HepG2 (cell line): ENCODE results near the gene C1orf87. TPM values are rescaled to one million over a fixed set of nuclear protein-coding genes. Genes with fewer than 3 reads are reported as not detected.
A peak's percentile ranks its signal among the peaks of the same experiment; 100 is the strongest.

ENCODE experiments used
- ATAC-seq: fragments of 200-7000 bp; cut with Tn5 transposase; 3 replicates; pipeline ENCODE4 v1.9.1; 2020; ENCODE audit warnings: mild to moderate bottlenecking, moderate library complexity
- BruUV-seq: library from RNA; stranded (reverse); fragments of 400-500 nt; replicated peaks from 2 replicates; lab custom pipeline; 2021; lab: Mats Ljungman, UMichigan
- CTCF ChIA-PET: fragments of 300-600 bp; formaldehyde crosslinking; extraction: SDS; loops from one replicate; lab custom pipeline; 2021; ENCODE audit warnings: low total read pairs, inconsistent platforms, low intra/inter-chr PET ratio; lab: Yijun Ruan, JAX
- POLR2A ChIA-PET: fragments of 350-600 bp; sonication (Branson Sonifier 250); formaldehyde crosslinking; loops from one replicate; lab custom pipeline; 2020; ENCODE audit warnings: antibody characterized with exemption, inconsistent platforms; lab: Yijun Ruan, JAX
- DNase-seq: peaks from one replicate; pipeline ENCODE4 v3.0.0-alpha.2; 2015; ENCODE audit warnings: low spot score
- FAIRE-seq: peaks from 3 replicates; lab custom pipeline; 2011; peaks lifted over from hg19 to GRCh38; lab: Jason Lieb, UNC
- H2AFZ ChIP-seq: one replicate; pipeline ENCODE4 v1.6.1; 2011; ENCODE audit warnings: low read length, inconsistent platforms
- H3K27ac ChIP-seq: fragments of 300-600 bp; 3 replicates; pipeline ENCODE4 v1.8.0; 2011; ENCODE audit warnings: mixed run types, mild to moderate bottlenecking, mixed read lengths, low read length, inconsistent platforms; ENCODE audit not compliant: insufficient read depth; ENCODE audit errors: extremely low read length
- H3K27me3 ChIP-seq, 2 experiments: fragments of 200-600 bp in 1 of 2; 2 replicates in 1 of 2; 3 replicates in 1 of 2; pipeline versions ENCODE4 v1.6.0 to v1.8.0; 2011; ENCODE audit warnings: low read length in 2 of 2, mild to moderate bottlenecking in 2 of 2, moderate library complexity in 2 of 2, inconsistent platforms in 1 of 2; ENCODE audit not compliant: insufficient read depth in 2 of 2, control insufficient read depth in 1 of 2
- H3K36me3 ChIP-seq, 2 experiments: fragments of 200-600 bp in 1 of 2; replicated peaks in 1 of 2; 2 replicates in 1 of 2; 3 replicates in 1 of 2; pipeline versions ENCODE4 v1.5.1 to v1.8.0; 2011; ENCODE audit warnings: low read length in 2 of 2, inconsistent platforms in 1 of 2; ENCODE audit not compliant: insufficient read depth in 2 of 2, control insufficient read depth in 1 of 2
- H3K4me1 ChIP-seq: 2 replicates; pipeline ENCODE4 v1.5.1; 2012; ENCODE audit warnings: low read length, inconsistent platforms; ENCODE audit not compliant: insufficient read depth
- H3K4me2 ChIP-seq: 2 replicates; pipeline ENCODE4 v1.6.0; 2011; ENCODE audit warnings: low read depth, low read length, inconsistent platforms
- H3K4me3 ChIP-seq, 3 experiments: fragments of 200-600 bp in 1 of 3; sonication (generic), shearing (Covaris generic) in 1 of 3; replicated peaks in 1 of 3; 2 replicates each; pipeline ENCODE4 v1.5.1; 2011 to 2016; ENCODE audit warnings: low read length in 3 of 3, inconsistent platforms in 2 of 3, low read depth in 2 of 3, mild to moderate bottlenecking in 2 of 3, control low read depth in 1 of 3, mixed read lengths in 1 of 3; ENCODE audit not compliant: insufficient read depth in 1 of 3
- H3K79me2 ChIP-seq: one replicate; pipeline ENCODE4 v1.6.1; 2011; ENCODE audit warnings: low read length, inconsistent platforms; ENCODE audit not compliant: insufficient read depth
- H3K9ac ChIP-seq: 2 replicates; pipeline ENCODE4 v1.6.0; 2011; ENCODE audit warnings: mild to moderate bottlenecking, low read depth, low read length, inconsistent platforms; ENCODE audit not compliant: insufficient read depth
- H3K9me3 ChIP-seq: 2 replicates; pipeline ENCODE4 v1.5.1; 2012; ENCODE audit warnings: mild to moderate bottlenecking, low read length
- H4K20me1 ChIP-seq: 2 replicates; pipeline ENCODE4 v1.6.0; 2011; ENCODE audit warnings: inconsistent platforms, mild to moderate bottlenecking, low read length, moderate library complexity; ENCODE audit not compliant: insufficient read depth
- AGO2 ChIP-seq: fragments of 200-400 bp; formaldehyde crosslinking; optimal IDR thresholded peaks from 2 replicates; pipeline ENCODE3; 2017; ENCODE audit warnings: mild to moderate bottlenecking, low read depth, low read length, moderate library complexity
- ARID5B ChIP-seq: IDR thresholded peaks from 2 replicates; pipeline ENCODE4 v1.4.0; 2020; ENCODE audit warnings: mild to moderate bottlenecking, missing genetic modification reagents
- BCLAF1 ChIP-seq: fragments of 450-650 bp; IDR thresholded peaks from 2 replicates; pipeline ENCODE4 v1.6.1; 2017; ENCODE audit warnings: mild to moderate bottlenecking
- GATAD2A ChIP-seq: IDR thresholded peaks from 2 replicates; pipeline ENCODE4 v1.6.1; 2016
- IKZF1 ChIP-seq: fragments of 450-650 bp; IDR thresholded peaks from 2 replicates; pipeline ENCODE4 v1.7.1; 2016
- JUNB ChIP-seq: sonication (generic); formaldehyde crosslinking; IDR thresholded peaks from 2 replicates; pipeline ENCODE4 v1.8.0; 2022; ENCODE audit warnings: missing genetic modification reagents, mild to moderate bottlenecking, borderline replicate concordance
- KLF16 ChIP-seq, 2 experiments: sonication (generic) in 1 of 2; formaldehyde crosslinking in 1 of 2; IDR thresholded peaks; 2 replicates each; pipeline versions ENCODE4 v1.6.1 to v1.8.0; 2016 to 2023; ENCODE audit warnings: missing genetic modification reagents in 2 of 2, missing compliant biosample characterization in 1 of 2
- KLF6 ChIP-seq: IDR thresholded peaks from 2 replicates; pipeline ENCODE4 v1.8.0; 2016; ENCODE audit warnings: missing biosample characterization, missing genetic modification reagents
- NR2F2 ChIP-seq: IDR thresholded peaks from 2 replicates; pipeline ENCODE4 v1.6.1; 2012; ENCODE audit warnings: low read depth, inconsistent platforms, borderline replicate concordance
- YEATS4 ChIP-seq: sonication (generic); formaldehyde crosslinking; IDR thresholded peaks from 2 replicates; pipeline ENCODE4 v1.4.0; 2020; ENCODE audit warnings: missing genetic modification reagents, borderline replicate concordance
- ZMYM4 ChIP-seq: sonication (generic); formaldehyde crosslinking; IDR thresholded peaks from 2 replicates; pipeline ENCODE4 v1.8.1; 2023; ENCODE audit warnings: mild to moderate bottlenecking, missing genetic modification reagents
- ZNF331 ChIP-seq: sonication (generic); formaldehyde crosslinking; IDR thresholded peaks from 2 replicates; pipeline ENCODE4 v1.4.0; 2020; ENCODE audit warnings: missing genetic modification reagents
- ZXDC ChIP-seq: sonication (generic); formaldehyde crosslinking; IDR thresholded peaks from 2 replicates; pipeline ENCODE4 v1.5.0; 2020; ENCODE audit warnings: mild to moderate bottlenecking, missing genetic modification reagents
- WGBS: methylation state at CpG from one replicate; pipeline ENCODE4 v1.1.6; 2017; ENCODE audit warnings: low lambda C conversion rate; 5-methylcytosine and 5-hydroxymethylcytosine counted together
- in situ Hi-C: cut with HindIII; loops from 2 replicates; pipeline ENCODE4 v1.10.0; 2017; ENCODE audit warnings: low pct_unique_long_range_greater_than_20kb; ENCODE audit not compliant: extremely low pct_ligation_motif_present
- intact Hi-C: fragments of 100-400 bp; cut with micrococcal nuclease; formaldehyde crosslinking; loops from one replicate; pipeline ENCODE4 v1.10.0; 2022; ENCODE audit not compliant: unreplicated experiment
- polyA plus RNA-seq, 8 experiments: library from polyadenylated mRNA; depleted of rRNA in 3 of 8; stranded (reverse) in 7 of 8; unstranded in 1 of 8; fragments of >200 nt; fragmentation: Illumina TruSeq in 4 of 8; extraction: Trizol in 4 of 8; gene quantifications; 2 replicates each; pipeline versions ENCODE4 v1.2.1 to v1.2.3, GENCODE V29; 2011 to 2016; ENCODE audit warnings: low read depth in 4 of 8, missing spikeins in 1 of 8, mixed read lengths in 1 of 8; ENCODE audit not compliant: insufficient read depth in 1 of 8
- total RNA-seq, 5 experiments: library from RNA; depleted of rRNA; stranded (reverse); fragments of >200 nt; fragmentation: Illumina TruSeq; extraction: Trizol; gene quantifications; 2 replicates each; pipeline ENCODE4 v1.2.3, GENCODE V29; 2016; ENCODE audit warnings: low read depth in 1 of 5

C1orf87 gene
- total and polyA plus RNA-seq, 2 of the 13 experiments (the other 11 are each of a cell fraction or from before 2014, with no cell fraction given), result not detected

- ATAC-seq (peak; percentile 95), DNase-seq (peak; percentile 58), FAIRE-seq (peak; percentile 87)
- CTCF ChIA-PET, result interaction anchor here (0.8 to 2.6 kb wide), 4 partner anchors 24 to 68 kb away, joined by 3 to 47 read pairs (median 17); no protein-coding TSS in a partner anchor
- H4K20me1 ChIP-seq, result no peaks in the 10 kb centered on the region
- H3K36me3 ChIP-seq, result no peaks in the 10 kb centered on the region
- under 1% methylated on average over 6 of the region's 6 CpGs for WGBS
- H3K4me3 ChIP-seq, result no peak overlapping the region
- no peaks in the 10 kb centered on the region for H3K9me3 ChIP-seq
- no peak overlapping the region for H3K9ac ChIP-seq
- H2AFZ ChIP-seq, result no peak overlapping the region
- BruUV-seq, result no TSS peak
- POLR2A ChIA-PET, result interaction anchor here (0.6 to 0.7 kb wide), 2 partner anchors 45 to 69 kb away, joined by 4 read pairs; no protein-coding TSS in a partner anchor
- H3K27me3 ChIP-seq, result no peaks in the 10 kb centered on the region
- in situ Hi-C loops (loop anchor here (5.0 kb wide), 2 partner anchors 45 to 70 kb away; no protein-coding TSS in a partner anchor), intact Hi-C loops (loop anchor here (1.0 kb wide), 2 partner anchors 44 to 68 kb away; no protein-coding TSS in a partner anchor)
- H3K79me2 ChIP-seq, result no peaks in the 10 kb centered on the region
- H3K4me1 ChIP-seq, result peaks cover 18% of the 10 kb centered on the region
- H3K4me2 ChIP-seq, result peak overlapping the region; percentile 16; the same call in 1 of the 2 replicates
- no peak overlapping the region for H3K27ac ChIP-seq
- no peak for TF ChIP-seq NR2F2
- no peak for TF ChIP-seq AGO2
- no peak for TF ChIP-seq KLF6 (CRISPR knock-in tag)
- TF ChIP-seq IKZF1, result no peak
- no peak for TF ChIP-seq ZXDC (CRISPR knock-in tag)
- peak; percentile 35; the same call in 1 of the 2 replicates for TF ChIP-seq GATAD2A (CRISPR knock-in tag)
- TF ChIP-seq YEATS4 (CRISPR knock-in tag), result no peak
- TF ChIP-seq ZMYM4 (CRISPR knock-in tag), result 0 out of 2 replicates have a peak, but pooled peaks have one; percentile 19
- 0 out of 2 replicates have a peak, but pooled peaks have one; percentile 14 for TF ChIP-seq ARID5B (CRISPR knock-in tag)
- peak; percentile 21; the same call in 1 of the 2 replicates for TF ChIP-seq ZNF331 (CRISPR knock-in tag)
- TF ChIP-seq BCLAF1, result no peak
- TF ChIP-seq KLF16 (CRISPR knock-in tag; IDR thresholded peaks at IDR 0.05), result peak in 1 of 2 experiments; percentile 53; a peak in 1 of 4 replicates
- no peak for TF ChIP-seq JUNB (CRISPR knock-in tag)
These were observed 126.3 kb downstream of the C1orf87 start for GRCh38 chr1:59947047-59947938.
